Nucleus accumbens (tissue), 56 donors: Measurements from ENCODE around the gene ADISSP.

Experiments used
- DNase-seq, 56 donors: peaks; one replicate each; lab custom pipeline; 2025; lab: John Stamatoyannopoulos, UW

The ADISSP gene

GRCh38 chr20:3782597-3782996 is 15.0 kb upstream of the ADISSP start:
- DNase-seq: no peak

GRCh38 chr20:3781153-3781910 is 13.8 kb upstream of the ADISSP start, which contains the start of gene SPEF1:
Gene SPEF1, minus strand, starts transcription at chr20:3781448. Its CDS starts 161 bp downstream, at chr20:3781287.
- DNase-seq: peak in 53 of 56 donors; percentile 18 to 90 (median 69)

DNA sequence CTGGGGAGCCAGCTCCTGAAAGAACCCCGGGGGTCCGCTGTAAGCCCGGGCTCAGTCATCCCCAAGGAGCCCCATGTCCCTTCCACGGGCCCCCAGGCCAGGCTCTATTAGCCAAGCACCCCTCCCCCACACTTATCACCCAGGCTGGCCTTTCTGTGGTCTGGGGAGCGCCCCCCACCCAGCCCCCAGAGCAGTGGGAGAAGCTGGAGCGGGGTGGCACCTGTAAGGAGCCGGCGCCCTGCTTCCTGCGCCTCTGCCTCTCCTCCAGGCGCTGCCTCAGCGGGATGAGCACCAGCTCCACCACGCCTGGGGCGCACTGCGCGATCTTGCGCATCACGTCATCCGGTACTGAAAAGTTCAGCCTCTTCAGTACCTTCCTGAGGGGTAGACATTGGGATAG is 11.4 kb upstream of the ADISSP start:
- peak in 12 of 56 donors; percentile 15 to 55 (median 37) for DNase-seq

GRCh38 chr20:3777716-3778629 is 10.4 kb upstream of the ADISSP start:
- DNase-seq: peak in 3 of 56 donors; percentile 21 to 53 (median 41)

GRCh38 chr20:3777381-3777715 is 9.8 kb upstream of the ADISSP start:
- no peak for DNase-seq

- no peak for DNase-seq
Observed at GRCh38 chr20:3775457-3776108, 8.0 kb upstream of the ADISSP start.

- DNase-seq: no peak
Observed at GRCh38 chr20:3771552-3772058, 4.1 kb upstream of the ADISSP start.

- peak in 55 of 56 donors; percentile 42 to 94 (median 80) for DNase-seq
Observed at GRCh38 chr20:3768342-3769130, 983 bp upstream of the ADISSP start.

GRCh38 chr20:3767110-3767426 is 485 bp downstream of the ADISSP start:
- DNase-seq: peak in 1 of 56 donors; percentile 50

- no peak for DNase-seq
Observed at GRCh38 chr20:3766422-3767109, 987 bp downstream of the ADISSP start.

GRCh38 chr20:3765171-3765882 is 2.2 kb downstream of the ADISSP start:
- DNase-seq: no peak

DNA sequence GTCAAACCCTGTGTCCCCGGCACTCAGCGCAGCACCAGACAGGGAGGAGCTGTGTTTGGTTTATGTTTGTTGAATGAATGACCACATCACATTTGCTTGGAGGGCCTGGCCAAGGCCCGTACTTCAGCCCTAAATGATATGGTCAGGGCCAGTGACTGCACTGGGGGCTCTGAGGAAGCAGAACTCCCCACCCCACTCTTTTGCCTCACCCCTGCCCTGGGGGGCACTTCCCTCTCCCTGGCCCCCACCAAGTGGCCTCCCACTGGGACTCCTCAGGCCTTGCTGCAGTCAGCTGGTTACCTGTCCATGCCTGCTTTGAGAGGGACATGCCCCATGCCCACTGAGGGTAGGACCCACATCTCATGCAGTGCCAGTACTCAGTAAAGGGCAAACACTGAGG is 2.9 kb downstream of the ADISSP start:
- DNase-seq: no peak

DNA sequence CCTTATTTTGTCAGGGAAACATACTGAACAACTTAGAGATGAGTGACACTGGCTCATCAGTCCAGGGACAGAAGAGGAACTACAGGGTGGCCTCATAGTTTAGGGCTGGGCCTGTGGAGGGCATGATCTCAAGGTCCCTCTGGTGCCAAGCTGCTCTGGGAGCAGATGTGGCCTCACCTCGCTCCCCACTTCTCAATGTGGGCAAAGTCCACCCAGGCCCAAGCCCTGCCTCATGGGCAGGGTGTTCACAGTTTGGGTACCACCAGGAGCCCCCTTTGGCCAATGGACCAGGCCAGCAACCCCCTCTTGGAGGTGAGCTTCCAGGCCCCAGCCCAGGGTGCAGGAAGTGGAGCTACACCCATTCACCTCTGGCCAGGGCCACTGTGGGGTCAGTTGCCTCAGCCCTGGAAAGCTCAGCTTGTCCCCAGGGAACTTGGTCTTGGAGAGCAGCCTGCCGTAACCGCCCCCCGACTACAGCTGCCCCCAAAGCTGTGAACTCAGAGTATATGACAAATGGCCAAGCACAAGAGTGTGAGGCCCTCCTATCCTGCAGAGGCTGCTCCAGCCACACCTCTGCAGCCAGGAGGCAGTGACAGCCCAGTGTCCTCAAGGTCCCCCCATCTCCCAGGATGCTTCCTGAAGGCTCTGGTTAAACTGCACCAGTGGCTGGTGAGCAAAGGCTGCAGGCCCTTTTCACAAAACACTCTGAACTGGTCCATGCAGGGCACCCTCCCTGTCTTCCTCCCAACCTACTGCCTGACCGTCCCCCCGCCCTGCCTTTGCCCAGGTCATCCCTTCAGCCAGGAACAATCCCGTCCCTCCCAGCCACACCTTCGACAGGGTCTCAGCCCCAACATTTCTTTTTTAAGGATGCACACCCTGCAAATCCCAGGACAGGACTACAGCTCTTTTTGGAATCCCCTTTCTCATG is 3.6 kb downstream of the ADISSP start:
- no peak for DNase-seq

DNA sequence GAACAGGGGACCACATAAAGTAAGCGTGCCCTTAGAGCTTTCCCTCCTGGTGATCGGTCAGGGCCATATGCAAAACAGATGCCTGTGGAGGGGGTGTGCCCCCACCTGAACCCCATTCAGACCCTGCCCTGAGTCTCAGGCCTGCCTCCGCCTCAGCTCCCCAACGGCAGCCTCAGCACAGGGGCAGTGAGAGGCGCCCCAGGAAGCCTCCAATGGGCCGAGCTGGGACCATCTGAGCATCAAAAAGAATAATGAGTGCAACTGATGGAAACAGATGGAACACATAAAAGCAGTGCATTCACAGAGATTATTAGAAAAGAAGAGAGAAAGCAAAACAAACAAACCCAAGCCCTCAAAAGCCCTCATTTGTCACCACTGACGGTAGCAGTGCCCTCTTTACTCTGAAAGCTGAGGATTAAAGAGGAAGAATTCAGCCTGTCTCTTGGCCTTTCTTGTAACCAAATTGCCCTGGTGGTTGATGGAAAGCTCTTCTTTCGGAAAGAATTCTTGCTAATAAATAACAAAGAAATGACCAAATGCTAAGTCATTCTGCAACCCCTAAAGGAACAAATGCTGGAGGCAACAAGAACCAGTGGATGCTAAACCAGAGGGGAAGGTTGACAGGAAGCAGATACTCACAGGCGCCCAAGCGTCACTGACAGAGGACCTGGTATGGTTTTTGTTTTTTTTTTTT is 6.8 kb downstream of the ADISSP start:
- DNase-seq: no peak

GRCh38 chr20:3759884-3760283 is 7.7 kb downstream of the ADISSP start:
- DNase-seq: no peak

- no peak for DNase-seq
Observed at GRCh38 chr20:3759316-3759823, 8.2 kb downstream of the ADISSP start.

- no peak for DNase-seq
Observed at GRCh38 chr20:3758566-3758965, 9.0 kb downstream of the ADISSP start.
